Activated CD4-positive, CD25-positive, alpha-beta regulatory T cell treated with anti-CD3 and anti-CD28 coated beads, Interleukin-2, amount 50 U/mL, for 24 hours (primary cell): ENCODE data around the gene BARX1.
A peak's percentile ranks its signal among the peaks of the same experiment; 100 is the strongest.

Experiments
- ATAC-seq, 2 donors: fragments of 150-1000 bp; cut with Tn5 transposase; one replicate each; pipeline ENCODE4 v1.10.0; 2021; ENCODE audit warnings: mild to moderate bottlenecking in 1 of 2, moderate library complexity in 1 of 2

The BARX1 gene

DNA sequence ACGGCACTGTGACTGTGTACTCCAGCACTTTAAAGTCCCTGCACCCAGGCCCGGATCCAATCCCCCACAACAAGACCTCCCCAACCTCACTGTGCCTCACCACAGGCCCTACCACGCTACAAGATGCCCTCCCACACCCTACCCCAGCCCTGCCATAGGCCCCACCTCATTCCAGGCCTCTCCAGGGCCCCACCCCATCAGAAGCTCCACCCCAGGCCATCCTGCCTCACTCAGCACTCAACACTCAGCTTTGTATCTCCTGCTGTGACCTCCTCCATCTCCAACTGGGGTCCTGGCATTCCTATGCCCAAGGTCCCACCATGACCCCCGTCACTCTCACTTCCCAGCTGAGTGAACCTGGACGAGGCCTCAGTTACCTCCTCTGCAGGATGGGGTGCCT lies 38.8 kb downstream of the BARX1 start:
- ATAC-seq: no peak

- no peak for ATAC-seq
Observed at GRCh38 chr9:93911801-93912554, 43.2 kb downstream of the BARX1 start.

DNA sequence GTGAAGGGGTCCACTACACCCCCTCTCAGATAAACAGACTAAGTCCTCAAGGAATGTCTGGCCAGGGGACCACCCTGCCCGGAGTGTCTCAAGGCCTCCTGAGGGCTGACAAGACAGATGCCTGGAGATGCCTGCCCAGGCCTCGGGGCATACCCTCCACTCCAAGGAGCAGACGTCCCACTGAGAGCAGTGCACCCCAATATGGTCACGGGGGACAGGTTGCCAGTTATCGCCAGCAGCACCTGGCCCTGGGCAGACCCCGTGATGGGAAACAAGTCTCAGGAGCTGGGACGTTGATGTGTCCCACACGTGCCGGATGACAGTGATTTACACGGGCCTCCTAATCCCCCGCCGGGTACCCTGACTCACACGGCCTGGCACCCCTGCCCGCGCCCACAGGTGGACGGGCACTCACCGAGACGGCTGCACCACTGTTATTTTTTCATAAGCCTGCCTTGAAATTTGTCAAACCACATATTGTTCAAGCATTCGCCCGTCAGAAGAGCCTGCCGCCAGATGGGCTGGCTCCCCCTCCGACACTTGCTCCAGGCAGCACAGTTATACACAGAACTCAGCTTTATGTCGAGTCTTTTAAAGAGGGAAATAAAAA lies 43.9 kb downstream of the BARX1 start:
- no peak for ATAC-seq

GRCh38 chr9:93910598-93910997 lies 44.6 kb downstream of the BARX1 start:
- ATAC-seq: no peak

DNA sequence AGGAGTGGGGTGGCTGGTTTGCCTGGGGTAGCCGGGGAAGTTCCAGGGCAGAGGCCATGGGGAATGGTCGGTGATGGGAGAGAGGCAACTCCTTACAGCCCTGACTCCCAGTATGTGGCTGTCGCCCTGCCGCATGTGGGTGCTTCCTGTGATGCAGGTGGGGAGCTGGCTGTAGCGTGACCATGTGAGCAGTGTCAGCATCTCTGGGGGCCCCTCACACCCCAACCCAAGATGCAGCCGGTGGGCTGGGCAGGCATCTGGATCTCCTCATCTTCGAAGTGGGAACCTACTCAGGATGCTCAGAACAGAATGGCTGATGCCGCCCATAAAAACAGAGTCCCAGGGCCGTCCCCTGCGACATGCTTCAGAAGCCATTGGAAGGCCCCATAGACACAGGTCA lies 45.0 kb downstream of the BARX1 start:
- no peak for ATAC-seq

DNA sequence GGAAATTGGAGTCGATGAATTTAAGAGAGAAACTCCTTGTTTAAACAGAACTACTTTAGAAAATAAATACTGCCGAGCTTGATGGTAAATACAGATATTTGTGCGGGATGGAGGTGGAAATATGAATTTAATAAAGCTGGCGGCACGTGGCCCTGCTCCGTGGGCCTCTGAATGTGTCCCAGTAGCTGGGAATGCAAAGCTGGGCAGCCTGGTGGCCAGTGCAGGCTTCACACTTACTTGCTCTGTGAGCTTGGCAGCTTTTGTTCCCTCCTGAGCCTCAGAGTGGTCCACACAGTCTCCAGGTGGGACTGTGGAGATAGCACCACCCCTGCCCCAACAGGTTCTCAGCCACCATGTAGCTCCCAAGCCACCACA lies 45.9 kb downstream of the BARX1 start:
- no peak for ATAC-seq

GRCh38 chr9:93908591-93909241 lies 46.4 kb downstream of the BARX1 start:
- ATAC-seq: peak in 1 of 2 donors; percentile 17

- no peak for ATAC-seq
Observed at GRCh38 chr9:93907551-93908199, 47.5 kb downstream of the BARX1 start.

DNA sequence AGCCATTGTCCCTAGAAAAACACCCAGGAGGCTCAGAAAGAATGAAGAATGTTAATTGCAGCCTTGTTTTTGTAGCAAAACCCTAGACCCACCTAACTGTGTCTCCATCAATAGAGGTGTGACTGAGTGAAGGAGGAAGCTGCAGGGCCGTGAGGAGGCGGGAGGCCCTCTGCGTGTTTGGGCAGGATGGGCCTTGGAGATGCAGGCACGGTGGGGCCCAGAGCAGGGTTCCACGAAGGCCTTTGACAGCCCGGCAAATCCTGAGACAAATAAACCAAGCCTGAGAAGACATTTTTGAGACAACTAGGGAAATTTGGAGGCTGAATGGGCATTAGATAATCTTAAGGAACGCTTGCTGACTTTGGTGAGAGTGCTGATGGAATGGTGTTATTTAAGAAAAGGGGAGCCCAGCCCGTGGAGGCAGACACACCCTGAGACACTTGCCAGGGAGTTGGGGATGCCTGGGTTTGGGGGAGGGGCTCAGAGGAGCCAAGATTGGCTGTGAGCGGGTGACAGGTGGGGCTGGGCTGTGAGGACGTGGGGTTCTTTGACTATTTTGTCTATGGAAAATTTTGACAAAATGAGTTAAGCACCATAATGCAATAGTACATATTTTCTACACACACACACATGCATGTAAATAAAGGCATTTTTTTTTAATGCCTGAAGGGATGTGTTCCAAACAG lies 48.8 kb downstream of the BARX1 start:
- ATAC-seq: no peak

DNA sequence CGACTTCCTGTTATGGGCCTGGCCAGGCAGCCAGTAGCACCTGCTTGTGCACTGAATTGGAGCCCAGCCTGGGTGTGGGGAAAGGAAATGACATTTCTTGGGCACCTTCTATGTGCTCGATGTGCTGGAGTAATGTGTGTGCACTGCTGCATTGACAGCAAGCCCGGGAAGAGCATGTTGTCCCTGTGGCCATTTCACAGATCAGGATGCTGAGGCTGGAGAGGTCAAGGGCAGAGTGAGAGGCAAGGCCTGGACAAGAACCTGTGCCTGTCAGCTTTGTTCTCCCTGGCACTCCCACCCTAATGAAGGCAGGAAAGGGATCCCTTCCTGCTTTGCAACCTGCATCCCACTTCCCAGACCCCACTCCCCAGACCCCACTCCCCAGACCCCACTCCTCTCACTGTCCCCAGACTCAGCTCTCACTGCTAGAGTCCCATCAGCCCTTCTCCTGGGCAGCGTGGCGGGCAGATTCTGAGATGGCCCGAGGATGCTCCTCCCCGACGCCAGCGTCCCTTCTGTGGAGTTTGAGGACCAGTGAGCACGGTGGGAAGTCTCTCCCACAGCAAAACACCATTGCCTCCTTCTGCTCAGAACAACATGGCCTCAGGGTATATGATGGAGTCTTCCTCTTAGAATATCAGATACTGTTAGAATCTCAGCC lies 49.6 kb downstream of the BARX1 start:
- ATAC-seq: no peak

DNA sequence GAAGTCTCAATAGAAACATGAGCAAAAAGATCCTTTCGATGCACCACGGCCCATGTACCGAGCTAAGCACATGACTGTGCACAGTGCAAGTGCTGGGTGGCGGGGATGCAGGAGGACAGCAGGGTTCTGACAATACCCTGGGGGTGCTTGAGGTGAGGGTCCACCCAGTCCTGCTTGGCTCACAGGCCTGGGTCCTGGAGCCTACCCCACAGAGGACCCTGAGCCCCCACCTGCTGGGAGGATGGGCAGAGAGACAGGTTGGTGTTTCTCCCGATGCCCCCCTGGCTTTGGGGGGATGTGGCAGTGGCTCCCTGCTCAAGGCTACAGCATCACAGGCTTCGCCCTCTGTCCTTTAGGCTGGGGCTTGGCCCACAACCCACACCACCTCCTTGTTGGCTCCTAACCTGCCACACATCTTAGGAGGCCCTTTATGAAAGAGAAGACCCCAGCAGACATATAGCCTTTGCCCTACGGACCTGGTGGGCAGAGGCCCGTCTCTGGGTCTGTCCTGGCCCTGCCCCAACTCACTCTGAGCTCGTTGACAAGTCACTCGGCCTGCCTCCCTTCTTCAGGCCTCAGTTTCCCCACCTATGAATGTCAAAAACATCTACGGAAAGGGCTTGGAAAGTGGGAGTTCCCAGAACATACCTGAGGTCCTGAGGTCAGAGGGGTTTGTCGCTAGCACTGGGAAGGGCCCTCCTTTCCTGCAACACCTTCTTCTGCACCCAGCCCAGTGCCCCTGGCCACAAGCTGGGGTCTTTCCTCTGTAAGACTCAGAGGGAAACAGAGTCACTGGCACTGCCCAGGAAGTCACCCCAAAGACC lies 50.3 kb downstream of the BARX1 start:
- no peak for ATAC-seq

DNA sequence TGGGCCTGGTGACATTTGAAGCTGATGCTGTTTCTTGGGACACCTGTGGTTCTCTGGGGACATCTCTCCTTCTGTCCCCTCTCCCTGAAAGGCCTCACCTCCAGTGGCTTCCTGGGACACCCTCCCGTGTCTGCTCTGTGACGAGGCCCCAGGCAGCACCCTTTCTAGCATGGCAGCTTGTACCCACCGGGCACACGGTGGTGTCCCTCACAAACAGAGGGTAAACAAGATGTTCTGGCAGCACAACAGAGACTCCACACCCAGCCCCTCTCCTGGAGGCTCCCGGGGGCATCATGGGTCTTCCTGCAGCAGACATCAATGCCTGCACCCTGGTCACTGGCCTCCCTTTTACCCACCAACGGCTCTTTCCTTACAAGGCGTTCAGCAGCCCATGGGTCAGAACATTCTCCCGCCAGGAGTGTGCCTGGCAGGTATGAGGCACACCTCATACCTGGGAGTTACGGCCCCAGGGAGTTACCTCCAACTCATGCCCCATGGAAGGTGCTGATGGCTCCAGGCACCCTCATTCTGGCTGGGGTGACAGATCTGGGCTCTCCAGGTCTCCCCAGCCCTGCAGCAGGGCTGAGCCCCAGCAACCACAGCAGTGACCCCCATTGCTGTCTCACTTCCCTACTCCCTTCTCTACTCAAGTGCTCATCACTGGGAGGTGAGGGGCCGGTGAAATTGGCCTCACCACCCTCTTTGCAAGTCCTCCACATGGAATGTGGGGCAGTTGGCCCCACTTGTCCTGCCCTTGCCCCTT lies 51.1 kb downstream of the BARX1 start:
- no peak for ATAC-seq

DNA sequence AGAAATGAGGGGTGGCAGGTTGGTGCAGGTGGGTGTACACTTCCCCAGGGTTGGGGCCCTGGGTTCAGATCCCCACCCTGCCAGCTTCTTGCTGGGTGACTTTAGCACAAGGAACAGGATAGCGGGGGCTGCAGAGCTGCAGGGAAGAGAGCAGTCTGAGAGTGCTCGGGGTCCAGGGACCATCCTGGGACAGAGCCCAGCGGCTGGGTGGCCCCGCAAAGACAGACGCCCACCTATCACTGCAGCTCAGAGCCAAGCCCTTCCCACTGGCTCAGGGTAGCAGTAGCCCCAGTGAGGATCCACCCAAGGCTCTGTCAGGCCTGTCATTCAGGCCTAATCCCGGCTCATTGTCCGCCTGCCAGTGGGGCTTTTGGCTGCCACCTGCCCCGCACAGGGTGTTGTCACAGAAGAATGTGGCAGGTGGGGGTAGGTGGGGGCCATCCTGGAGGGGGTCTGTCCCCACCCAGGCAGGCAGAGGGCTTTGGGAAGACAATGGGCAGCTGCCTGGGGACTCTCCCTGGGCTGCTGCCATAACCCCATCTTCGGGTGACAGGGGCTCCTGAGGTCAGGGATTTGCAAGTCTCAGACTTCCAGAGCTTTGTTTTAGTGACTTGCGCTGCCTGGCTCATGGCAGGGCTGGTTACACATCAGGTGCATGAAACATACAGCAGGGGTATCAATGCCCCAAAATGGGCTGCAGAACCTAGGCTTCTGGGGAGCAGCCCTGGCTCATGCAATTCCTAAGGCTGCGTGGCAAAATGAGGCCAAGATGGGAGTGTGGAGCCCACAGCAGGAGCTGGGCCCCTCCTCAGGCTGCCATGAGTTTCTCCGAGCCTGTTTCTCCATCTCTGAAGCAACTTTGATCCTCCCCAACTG lies 52.1 kb downstream of the BARX1 start:
- ATAC-seq: no peak

- no peak for ATAC-seq
Observed at GRCh38 chr9:93902051-93902779, 52.9 kb downstream of the BARX1 start.
